Stimulated activated CD4-positive, alpha-beta T cell treated with anti-CD3 and anti-CD28 coated beads, Interleukin-4, amount 100 ng/mL, for 1 hour (primary cell): ENCODE results near the gene TRPM3.
"Not testable (repeated sequence)": the region's sequence is repeated elsewhere in the genome, so short reads cannot be mapped to it uniquely, and the experiment has no call there.

Experiments
- DNase-seq: peaks from one replicate; pipeline ENCODE4 v3.0.0-alpha.2; 2020

TRPM3 gene

DNA sequence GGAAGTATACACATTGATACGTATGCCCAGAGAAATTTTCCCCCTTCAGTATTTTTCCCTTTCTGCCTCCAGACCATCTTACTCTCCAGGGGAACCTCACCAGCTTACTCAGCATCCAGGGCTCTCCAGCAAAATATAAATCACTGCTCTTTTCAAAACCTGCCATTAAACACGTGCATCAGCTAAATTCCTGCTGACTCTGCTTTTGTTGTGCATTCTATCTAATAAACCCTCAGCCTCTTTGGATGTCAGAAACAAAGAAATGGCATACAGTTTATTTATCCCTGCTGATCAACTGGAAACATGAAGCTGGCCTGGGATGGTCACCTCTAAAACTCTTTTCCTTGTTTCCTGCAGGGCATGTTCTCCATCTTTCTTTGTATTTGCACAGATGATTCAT, 126.8 kb downstream of the TRPM3 start:
- no peak for DNase-seq

GRCh38 chr9:70988551-70988950, 132.9 kb downstream of the TRPM3 start:
- no peak for DNase-seq

GRCh38 chr9:70987986-70988385, 133.4 kb downstream of the TRPM3 start:
- no peak for DNase-seq

DNA sequence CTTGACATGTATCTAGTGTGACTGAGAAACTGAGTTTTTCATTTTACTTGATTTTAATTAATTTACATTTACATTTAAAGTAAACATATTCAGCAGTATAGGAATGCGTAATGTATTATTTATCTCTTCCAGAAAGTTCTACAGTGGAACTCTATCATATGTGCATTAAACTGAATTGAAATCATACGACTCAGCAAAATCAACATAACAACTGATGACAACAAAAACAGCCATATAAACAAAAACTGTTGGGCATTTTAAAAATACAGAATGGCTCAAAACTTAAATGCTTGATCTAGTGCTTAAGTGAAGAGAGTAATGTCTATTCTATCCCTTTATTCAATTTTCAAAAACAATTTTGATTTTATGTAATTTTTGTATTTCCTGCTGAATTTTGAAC, 134.4 kb downstream of the TRPM3 start:
- no peak for DNase-seq

DNA sequence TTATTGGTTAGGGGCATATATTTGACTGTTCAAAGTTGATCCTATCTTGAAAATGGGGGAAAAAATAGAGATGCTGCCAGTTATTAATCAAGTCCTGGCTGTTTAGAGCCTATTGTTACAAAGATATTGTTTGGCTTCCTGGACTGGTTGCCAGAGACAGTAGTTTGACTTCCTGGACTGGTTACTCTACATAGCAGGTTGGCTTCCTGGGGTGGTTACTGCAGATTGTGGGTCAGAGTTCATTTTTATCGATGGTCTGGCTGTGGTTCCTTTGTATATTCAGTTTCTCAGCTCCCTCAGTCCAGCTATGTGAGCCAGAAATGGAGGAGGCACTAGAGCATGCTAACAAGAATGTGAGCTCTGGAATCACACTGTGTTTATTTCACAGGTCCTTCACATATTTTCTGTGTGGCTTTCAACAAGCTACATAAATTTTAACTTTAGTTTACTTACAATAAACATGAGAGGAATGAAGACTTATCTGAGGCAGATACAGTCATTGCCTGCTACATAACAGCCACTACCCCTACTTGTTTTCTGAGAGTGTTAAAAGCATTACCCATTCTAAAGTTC, 137.6 kb downstream of the TRPM3 start:
- no peak for DNase-seq

- DNase-seq = no peak
Measured at GRCh38 chr9:70981312-70981711, 140.1 kb downstream of the TRPM3 start.

- no peak for DNase-seq
Measured at GRCh38 chr9:70979966-70980365, 141.5 kb downstream of the TRPM3 start.

DNA sequence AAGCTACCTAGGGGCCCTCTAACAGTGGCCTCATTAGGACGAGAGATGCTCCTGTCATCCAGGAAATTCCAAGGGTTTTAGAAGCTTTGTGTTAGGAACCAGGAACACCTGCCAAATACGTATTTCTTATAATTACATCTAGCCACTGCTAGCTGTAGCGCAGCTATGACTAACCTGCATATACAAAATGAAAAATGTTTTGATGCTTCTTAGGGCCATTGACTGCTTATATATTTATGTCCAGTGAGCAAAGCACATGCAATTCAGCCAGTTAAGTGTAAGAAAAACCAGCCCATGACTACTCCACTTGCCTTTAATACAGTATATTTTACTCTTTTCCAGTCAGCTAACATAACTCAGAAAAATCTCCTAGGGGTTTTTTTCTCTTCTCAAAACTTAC, 143.3 kb downstream of the TRPM3 start:
- DNase-seq = no peak

- no peak for DNase-seq
Measured at GRCh38 chr9:70975821-70976220, 145.6 kb downstream of the TRPM3 start.

DNA sequence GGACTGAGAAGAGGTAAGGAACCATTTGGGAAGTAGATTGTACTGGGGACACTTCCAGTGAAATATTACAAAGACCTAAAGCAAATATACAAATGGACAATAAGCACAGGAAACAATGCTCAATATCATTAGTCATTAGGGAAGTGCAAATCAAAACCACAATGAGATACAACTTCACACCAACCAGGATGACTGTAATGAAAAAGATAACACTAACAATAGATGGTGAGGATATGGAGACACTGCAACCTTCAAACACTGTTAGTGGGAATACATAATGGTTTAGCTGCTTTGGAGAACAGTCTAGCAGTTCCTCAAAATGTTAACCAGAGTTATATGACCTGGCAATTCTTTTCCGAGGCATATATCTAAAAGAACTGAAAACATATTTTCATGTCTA, 149.7 kb downstream of the TRPM3 start:
- DNase-seq = no peak

DNA sequence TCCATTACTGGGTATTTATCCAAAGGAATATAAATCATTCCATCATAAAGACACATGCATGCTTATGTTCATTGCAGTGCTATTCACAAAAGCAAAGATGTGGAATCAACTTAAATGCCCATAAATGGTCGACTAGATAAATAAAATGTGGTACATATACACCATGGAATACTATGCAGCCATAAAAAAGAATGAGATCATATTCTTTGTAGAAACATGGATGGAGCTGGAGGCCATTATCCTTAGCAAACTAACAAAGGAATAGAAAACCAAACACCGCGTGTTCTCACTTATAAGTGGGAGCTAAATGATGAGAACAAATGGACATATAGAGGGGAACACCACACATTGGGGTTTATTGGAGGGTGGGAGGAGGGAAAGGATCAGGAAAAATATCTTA, 155.0 kb downstream of the TRPM3 start:
- DNase-seq = not testable (repeated sequence)

DNA sequence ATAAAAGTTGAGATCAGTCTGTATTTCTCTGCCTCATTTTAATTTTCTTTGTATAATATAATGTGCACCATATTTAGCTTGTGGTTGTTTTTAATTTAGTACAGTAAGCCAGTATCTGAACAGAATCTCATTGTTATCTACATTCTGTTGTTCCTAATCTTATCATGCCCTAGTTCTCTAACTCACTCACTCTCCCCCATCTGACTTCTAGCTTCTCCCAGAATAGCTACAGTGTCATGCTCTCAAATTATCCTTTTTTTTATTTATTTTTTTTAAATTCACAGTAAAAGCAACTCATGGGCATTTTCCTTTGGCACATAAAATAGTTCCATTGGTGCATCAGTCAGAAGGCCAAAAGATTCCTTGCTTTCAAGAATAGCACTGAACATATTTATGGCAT, 156.6 kb downstream of the TRPM3 start:
- DNase-seq = no peak

DNA sequence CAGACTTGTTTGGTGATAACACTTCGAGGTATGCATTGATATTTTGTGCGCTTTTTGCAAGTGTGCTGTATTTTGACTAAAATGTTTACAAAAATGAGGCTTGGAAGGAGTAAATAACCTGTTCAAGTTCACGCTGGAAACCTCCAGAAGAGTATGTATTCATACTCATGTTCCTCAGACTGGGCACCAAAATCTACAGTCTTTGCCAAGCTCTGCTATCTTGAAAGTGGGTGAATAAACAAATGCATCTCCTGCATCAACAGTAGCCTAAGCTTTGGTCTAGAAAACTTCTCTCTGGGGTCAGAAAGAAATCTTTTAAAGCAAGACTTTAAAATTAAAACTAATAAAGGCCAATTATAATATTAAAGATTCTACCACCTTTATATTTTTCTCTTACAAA, 157.9 kb downstream of the TRPM3 start:
- DNase-seq = no peak

- no peak for DNase-seq
Measured at GRCh38 chr9:70962761-70963440, 158.5 kb downstream of the TRPM3 start.

DNA sequence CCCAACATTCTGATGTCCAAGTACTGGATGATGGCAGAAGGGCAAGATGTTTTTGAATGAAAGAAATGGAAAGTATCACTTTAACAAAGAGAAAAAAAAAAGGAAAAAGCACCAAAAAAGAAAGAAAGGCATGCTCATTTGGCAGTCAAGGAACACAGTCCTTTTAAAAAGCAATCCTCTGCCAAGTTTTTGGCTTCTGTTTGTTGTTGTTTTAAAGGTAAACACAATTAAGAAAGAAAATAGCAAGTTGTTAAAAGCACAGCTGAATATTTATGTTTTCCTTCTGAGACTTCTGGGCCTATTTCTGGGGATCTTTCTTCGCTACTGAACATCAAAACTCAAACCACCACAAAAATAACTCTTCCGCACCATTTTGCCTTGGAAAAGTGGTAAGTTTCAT, 162.1 kb downstream of the TRPM3 start:
- DNase-seq = no peak

- DNase-seq = no peak
Measured at GRCh38 chr9:70954596-70955143, 166.8 kb downstream of the TRPM3 start.

GRCh38 chr9:70954126-70954525, 167.3 kb downstream of the TRPM3 start:
- DNase-seq = no peak

DNA sequence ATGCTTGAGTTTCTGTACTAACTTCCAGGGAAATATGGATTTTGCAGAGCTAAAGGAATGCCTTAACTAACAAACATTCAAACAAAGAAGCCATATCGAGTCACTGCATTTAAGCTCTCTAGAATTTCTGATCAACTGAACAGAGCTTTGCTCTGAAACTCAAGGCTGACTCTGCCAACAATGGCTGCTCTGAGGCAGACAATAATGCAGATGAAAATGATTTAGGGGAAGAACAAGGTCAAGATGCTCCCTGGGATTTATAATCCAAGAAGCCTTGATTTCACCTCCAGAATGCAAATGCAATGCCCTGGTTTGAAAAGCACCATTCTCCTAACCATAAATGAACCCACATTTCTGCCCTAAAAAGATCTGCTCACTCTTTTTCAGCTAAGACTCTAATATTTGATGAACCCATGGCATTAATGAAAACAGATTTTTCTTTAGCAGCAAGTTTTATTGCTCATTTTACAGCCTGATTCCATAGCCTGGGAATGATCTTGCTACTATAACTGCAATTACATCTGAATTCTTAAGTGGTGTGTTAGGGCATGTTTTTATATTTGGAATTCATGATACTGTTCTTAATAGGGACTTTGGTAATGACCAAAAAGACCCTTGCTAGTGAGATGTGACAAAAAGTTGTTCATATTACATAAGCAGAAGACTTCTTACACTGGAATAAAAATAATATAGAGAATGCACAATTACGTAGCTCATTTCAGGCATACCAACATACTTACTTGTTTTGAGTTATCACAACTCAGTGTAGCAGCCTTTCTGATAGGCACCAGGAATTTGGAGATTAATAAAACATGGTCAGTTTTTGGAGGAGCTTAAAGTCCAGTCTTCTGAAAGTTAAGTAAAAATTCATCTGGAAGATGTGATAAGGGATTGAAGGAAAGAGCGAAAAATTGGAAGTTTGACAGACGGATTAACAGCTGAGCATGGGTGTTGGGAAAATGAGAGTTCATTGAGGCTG, 169.4 kb downstream of the TRPM3 start:
- DNase-seq = no peak

GRCh38 chr9:70950270-70950669, 171.2 kb downstream of the TRPM3 start:
- DNase-seq = no peak

- no peak for DNase-seq
Measured at GRCh38 chr9:70949239-70949638, 172.2 kb downstream of the TRPM3 start.

DNA sequence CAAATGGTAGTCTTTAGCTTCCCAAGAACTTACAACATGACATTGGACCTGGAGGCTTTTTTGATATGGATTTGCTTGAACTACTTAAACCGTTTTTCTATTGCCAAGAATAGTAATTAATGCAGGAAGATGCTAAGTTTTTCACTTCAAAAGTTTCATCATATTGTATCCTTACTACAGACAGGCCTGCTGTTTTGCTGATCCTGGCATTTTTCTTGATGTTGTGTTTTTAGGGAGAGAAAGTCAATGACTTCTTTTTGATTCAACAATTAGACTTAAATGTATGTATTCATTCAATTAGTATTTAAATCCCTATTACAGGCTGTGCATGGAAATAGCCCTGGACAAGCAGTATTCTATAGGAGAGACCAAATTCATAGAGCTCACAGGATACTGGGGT, 172.7 kb downstream of the TRPM3 start:
- DNase-seq = no peak

DNA sequence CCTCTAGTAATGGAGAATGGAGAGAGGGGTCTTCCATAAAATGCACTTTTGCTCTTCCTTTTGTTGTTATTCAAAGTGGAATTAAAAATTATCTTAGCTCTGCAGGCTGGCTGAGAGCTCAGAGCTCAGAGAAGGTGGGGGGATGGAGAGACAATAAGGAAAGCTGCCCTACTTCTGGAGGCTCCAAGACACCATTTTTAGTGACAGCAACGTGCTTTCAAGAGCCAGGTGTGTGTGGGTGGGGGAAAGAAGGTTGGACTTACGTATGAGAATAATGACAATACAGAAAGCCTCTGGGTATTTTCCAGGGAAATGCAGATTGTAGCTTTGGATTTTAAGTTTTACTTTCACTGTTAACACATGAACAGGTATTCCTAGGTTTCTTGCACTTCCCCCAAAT, 173.9 kb downstream of the TRPM3 start:
- no peak for DNase-seq

DNA sequence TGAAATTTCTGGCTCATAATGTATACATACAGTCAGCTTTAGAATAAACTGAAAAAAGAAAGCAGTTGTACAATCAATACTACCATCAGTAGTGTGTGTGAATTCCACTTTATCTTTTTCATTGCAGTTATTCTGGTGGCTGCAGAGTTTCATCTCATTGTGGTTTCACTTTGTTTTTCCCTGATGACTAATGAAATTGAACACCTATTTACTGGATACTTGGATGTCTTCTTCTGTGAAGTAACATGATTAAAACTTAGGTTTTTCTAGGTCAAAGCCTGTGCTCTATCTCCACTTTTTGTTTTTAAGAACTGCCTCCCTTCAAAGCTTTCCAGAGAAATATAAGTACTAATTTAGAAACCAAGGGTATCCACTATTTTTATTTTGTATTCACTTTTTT, 174.3 kb downstream of the TRPM3 start:
- no peak for DNase-seq

DNA sequence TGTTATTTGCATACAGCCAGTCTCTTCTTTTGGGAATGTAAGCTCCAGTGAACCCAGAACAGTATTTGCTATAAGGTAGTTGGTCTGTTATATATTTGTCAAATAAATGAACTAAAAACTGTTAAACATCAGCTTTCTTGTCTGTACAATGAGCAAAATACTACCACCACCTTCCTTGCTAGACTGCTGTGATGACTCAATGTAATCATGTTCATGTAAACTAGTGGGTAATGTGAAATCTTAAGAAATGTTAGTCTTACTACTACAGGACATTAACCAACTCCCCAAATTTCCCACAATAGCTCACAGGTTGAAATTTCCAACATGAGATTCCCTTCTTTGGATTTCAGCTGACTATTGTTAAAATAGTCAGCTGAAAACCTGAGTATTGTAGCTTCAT, 176.1 kb downstream of the TRPM3 start:
- no peak for DNase-seq
